GM12878 (cell line): ENCODE data around the gene TTC39C. TPM values are rescaled to one million over a fixed set of nuclear protein-coding genes. Genes with fewer than 3 reads are reported as not detected.

Experiments used
- BHLHE40 ChIP-seq, 2 experiments: fragments of 450-650 bp in 1 of 2; IDR thresholded peaks; 2 replicates each; pipeline ENCODE4 v1.6.1; 2011 to 2017; ENCODE audit warnings: low read depth in 2 of 2, borderline replicate concordance in 1 of 2, improper control_type of control experiment in 1 of 2, low read length in 1 of 2, mild to moderate bottlenecking in 1 of 2
- CBFB ChIP-seq: IDR thresholded peaks from 2 replicates; pipeline ENCODE4 v1.6.1; 2016; ENCODE audit warnings: antibody characterized with exemption, low read depth
- ETV6 ChIP-seq, 2 experiments: fragments of 450-650 bp in 1 of 2; IDR thresholded peaks in 1 of 2; conservative IDR thresholded peaks in 1 of 2; 2 replicates each; pipeline ENCODE4 v1.6.1; 2014; ENCODE audit warnings: antibody characterized with exemption in 1 of 2, borderline replicate concordance in 1 of 2, low read depth in 1 of 2, mild to moderate bottlenecking in 1 of 2, moderate library complexity in 1 of 2
- HDGF ChIP-seq: fragments of 450-650 bp; IDR thresholded peaks from 2 replicates; pipeline ENCODE4 v1.6.1; 2016; ENCODE audit warnings: antibody characterized with exemption
- NFIC ChIP-seq: IDR thresholded peaks from 2 replicates; pipeline ENCODE4 v1.6.1; 2012; ENCODE audit warnings: low read depth, mild to moderate bottlenecking, inconsistent platforms, low read length, moderate library complexity
- NRF1 ChIP-seq: conservative IDR thresholded peaks from 2 replicates; pipeline ENCODE4 v1.6.1; 2011; ENCODE audit warnings: mild to moderate bottlenecking, low read depth, low read length, improper control_type of control experiment
- PKNOX1 ChIP-seq: fragments of 450-650 bp; IDR thresholded peaks from 2 replicates; pipeline ENCODE4 v1.6.1; 2016; ENCODE audit warnings: mild to moderate bottlenecking
- POU2F2 ChIP-seq: IDR thresholded peaks from 3 replicates; pipeline ENCODE4 v1.6.1; 2011; ENCODE audit warnings: low read depth, mild to moderate bottlenecking, low read length, borderline replicate concordance
- PRDM15 ChIP-seq: fragments of 450-650 bp; formaldehyde crosslinking; IDR thresholded peaks from 2 replicates; pipeline ENCODE4 v1.4.0; 2020; ENCODE audit warnings: mild to moderate bottlenecking, moderate library complexity
- RCOR1 ChIP-seq: conservative IDR thresholded peaks from 2 replicates; pipeline ENCODE4 v1.6.1; 2012; ENCODE audit warnings: low read depth, low read length, improper control_type of control experiment
- RELA ChIP-seq: fragments of 450-650 bp; IDR thresholded peaks from 2 replicates; pipeline ENCODE4 v1.8.0; 2014; ENCODE audit warnings: borderline replicate concordance; ENCODE audit not compliant: partially characterized antibody
- SMAD1 ChIP-seq: fragments of 450-650 bp; IDR thresholded peaks from 2 replicates; pipeline ENCODE4 v1.6.1; 2018; ENCODE audit warnings: mild to moderate bottlenecking, low read depth; ENCODE audit not compliant: partially characterized antibody
- SMAD5 ChIP-seq: IDR thresholded peaks from 2 replicates; pipeline ENCODE4 v1.6.1; 2016; ENCODE audit warnings: antibody characterized with exemption, low read depth
- SP1 ChIP-seq: IDR thresholded peaks from one replicate; pipeline ENCODE4 v1.6.1; 2011; ENCODE audit warnings: low read depth, low read length
- SPI1 ChIP-seq: IDR thresholded peaks from 2 replicates; pipeline ENCODE4 v1.6.1; 2011; ENCODE audit warnings: low read depth, mild to moderate bottlenecking, low read length, moderate library complexity, borderline replicate concordance; ENCODE audit not compliant: insufficient read depth
- TARDBP ChIP-seq: IDR thresholded peaks from 2 replicates; pipeline ENCODE4 v1.6.1; 2016; ENCODE audit warnings: borderline replicate concordance
- ZBTB33 ChIP-seq: fragments of 450-650 bp; IDR thresholded peaks from 2 replicates; pipeline ENCODE4 v1.6.1; 2017; ENCODE audit warnings: mild to moderate bottlenecking
- ZNF384 ChIP-seq: IDR thresholded peaks from 2 replicates; pipeline ENCODE4 v1.6.1; 2012; ENCODE audit warnings: low read depth, mild to moderate bottlenecking, low read length, improper control_type of control experiment, borderline replicate concordance
- polyA plus RNA-seq, 11 experiments: library from polyadenylated mRNA; depleted of rRNA in 4 of 11; unstranded in 6 of 11; stranded (reverse) in 5 of 11; fragments of >200 nt; fragmentation: Nextera tagmentation in 4 of 11; fragmentation: Illumina TruSeq in 1 of 11; extraction: Ambion mirVana in 4 of 11; extraction: Trizol in 1 of 11; gene quantifications; 1 replicate in 1 of 11; 2 replicates in 10 of 11; pipeline versions ENCODE4 v1.2.1 to v1.2.3, GENCODE V29; 2011 to 2016; ENCODE audit warnings: inconsistent platforms in 2 of 11, missing spikeins in 2 of 11, low read depth in 1 of 11
- total RNA-seq, 4 experiments: library from RNA; depleted of rRNA in 3 of 4; stranded (reverse); fragments of >200 nt in 3 of 4; fragmentation: Illumina TruSeq in 1 of 4; extraction: Trizol in 1 of 4; gene quantifications; 2 replicates each; pipeline versions ENCODE4 v1.2.1 to v1.2.3, GENCODE V29; 2013 to 2021

The TTC39C gene
- total and polyA plus RNA-seq, 10 of the 15 experiments (the other 5 are each of a cell fraction or from before 2014, with no cell fraction given): 21.1 to 91.0 (median 64.8) TPM

DNA sequence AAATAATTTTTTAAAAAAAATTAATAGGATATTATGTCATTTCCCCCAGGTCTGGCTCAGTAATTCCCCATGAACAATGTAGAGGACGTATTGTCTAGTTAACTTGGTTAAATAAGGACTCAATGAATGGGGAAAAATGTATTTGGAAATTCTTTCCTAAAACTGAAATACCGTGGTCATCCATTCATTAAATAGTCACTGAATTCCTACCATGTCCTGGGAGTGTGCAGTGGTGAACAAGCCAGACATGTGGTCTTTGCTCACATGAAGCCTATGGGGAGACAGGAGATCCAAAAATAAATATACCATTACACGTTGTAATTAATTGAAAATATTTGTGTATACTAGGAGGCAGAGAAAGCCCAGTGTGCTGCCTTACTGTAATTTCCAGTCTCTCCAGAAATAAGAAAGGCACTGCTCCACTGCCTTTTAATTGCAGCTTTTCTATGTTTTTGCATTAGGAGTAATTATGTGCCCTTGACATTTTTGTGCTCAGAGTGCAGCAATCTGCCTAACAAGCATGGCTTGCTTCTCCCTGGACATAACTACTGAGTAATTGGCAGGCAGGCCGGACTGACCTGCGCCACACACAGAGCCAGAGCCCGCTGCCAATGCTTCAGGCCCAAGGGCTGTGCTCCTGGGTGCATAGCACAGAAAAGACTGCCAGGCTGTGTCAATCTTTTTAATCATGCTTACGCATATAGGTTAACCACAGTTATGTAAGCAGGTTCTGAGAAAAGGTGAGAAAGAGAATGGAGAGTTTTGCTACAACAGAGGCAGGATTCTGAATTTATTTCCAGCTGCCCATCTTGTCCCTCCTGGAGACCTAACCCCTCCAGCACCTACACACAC lies 22.2 kb upstream of the TTC39C start (continued):
- TF ChIP-seq SPI1: no peak
- peak; percentile 70; the same call in 1 of the 2 replicates for TF ChIP-seq CBFB
- no peak for TF ChIP-seq NRF1
- no peak for TF ChIP-seq SMAD1
- TF ChIP-seq RELA: no peak
- TF ChIP-seq SMAD5: peak; percentile 29; the same call in 1 of the 2 replicates
- no peak for TF ChIP-seq HDGF
- TF ChIP-seq PKNOX1: peak; percentile 88
- TF ChIP-seq TARDBP: no peak
- TF ChIP-seq RCOR1: no peak
- TF ChIP-seq PRDM15: no peak
- TF ChIP-seq ZNF384: no peak
- TF ChIP-seq SP1: no peak
- no peak for TF ChIP-seq BHLHE40 (IDR thresholded peaks at IDR 0.05; ENCODE audit: borderline replicate concordance in 1 of 2, low read depth in 2 of 2, low read length in 1 of 2)
- TF ChIP-seq POU2F2: no peak
- 0 out of 2 replicates have a peak, but pooled peaks have one; percentile 24 for TF ChIP-seq NFIC
- TF ChIP-seq ZBTB33: peak; percentile 66; the same call in 1 of the 2 replicates
- TF ChIP-seq ETV6 (conservative IDR thresholded peaks at IDR 0.05 in 1 of 2, IDR thresholded peaks at IDR 0.05 in 1 of 2; ENCODE audit: borderline replicate concordance in 1 of 2, low read depth in 1 of 2): peak in 1 of 2 experiments; percentile 17; a peak in 1 of 4 replicates
